ENCODE results near the gene STK16. TPM values are rescaled to one million over a fixed set of nuclear protein-coding genes. Genes with fewer than 3 reads are reported as not detected.

STK16 gene
- total RNA-seq, 4 donors from 2014 or later: 18.7 to 44.8 (median 28.2) TPM

DNA sequence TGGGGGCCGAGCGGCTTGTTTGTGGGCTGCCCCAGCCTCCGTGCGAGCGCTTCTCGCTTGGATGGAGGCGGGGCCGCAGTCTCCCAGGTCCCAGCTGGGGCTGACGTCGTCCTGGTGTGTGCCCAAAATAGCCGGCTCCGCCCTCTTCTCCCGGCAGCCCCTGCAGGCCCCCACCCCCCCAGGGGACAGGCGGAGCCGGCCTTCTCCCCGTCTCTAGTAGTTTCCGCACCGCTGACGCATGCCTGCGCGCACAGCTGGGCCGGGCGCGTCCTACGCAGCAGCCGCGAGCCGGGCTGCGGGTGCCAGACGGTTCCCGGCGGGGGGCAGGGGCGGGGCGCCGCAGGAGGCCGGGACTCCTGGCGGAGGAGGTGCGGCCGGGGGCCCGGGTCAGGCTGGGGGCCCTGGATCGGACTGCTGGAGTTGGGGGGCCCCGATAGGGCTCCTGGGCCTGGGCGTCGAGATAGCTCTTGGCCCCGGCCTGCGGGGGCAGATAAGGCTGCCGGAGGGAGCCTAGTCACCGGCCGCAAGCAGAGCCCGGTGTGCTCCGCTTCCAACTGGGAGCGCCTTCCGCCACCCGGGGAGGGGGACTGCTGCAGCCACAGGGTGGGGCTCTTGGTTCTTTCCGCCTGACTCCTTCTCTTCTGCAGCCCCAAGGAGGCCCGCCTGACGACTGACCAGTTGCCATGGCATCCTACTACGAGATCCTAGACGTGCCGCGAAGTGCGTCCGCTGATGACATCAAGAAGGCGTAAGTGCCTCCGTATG is 34.1 kb downstream of the STK16 start, which contains the start of gene DNAJB2:
TSS of gene DNAJB2 (plus strand) at position 216 of the 765 bp plus-strand sequence. CDS start at position 684, 468 bp downstream.
- Histone ChIP-seq H3K36me3 (peaks cover 0 to 3% (median 0%) of the 10 kb centered on the region in 4 donors), H3K27me3 (no peaks in the 10 kb centered on the region), H3K9me3 (no peaks in the 10 kb centered on the region), H3K4me1 (peaks cover 16 to 27% (median 22%) of the 10 kb centered on the region in 4 donors), H3K27ac (peak within 1 kb of the TSS; percentile 94 to 98 (median 98)), H3K4me3 (peak within 1 kb of the TSS; percentile 53 to 91 (median 68))
- in situ Hi-C loops (cut with MboI; ENCODE audit: low pct_ligation_motif_present in 1 of 4, low pct_unique_long_range_greater_than_20kb in 1 of 4, low sequenced_read_pairs in 3 of 4) (loop anchor here in 1 of 4 donors (25.0 kb wide), 1 partner anchor 117 kb away; the partner anchor contains the start of genes NHEJ1 and SLC23A3), intact Hi-C loops (cut with DNase I; ENCODE audit: low total_unique reads) (no loop called here)
- WGBS, 2 donors (ENCODE audit: low coverage in 1 of 2): 0% methylated on average over 40 of the region's 65 CpGs; no CpG with 5 or more reads in 1 of the 2 donors
- DNase-seq: peak; percentile 99
- TF ChIP-seq POLR2A (IDR thresholded peaks at IDR 0.05): peak; percentile 89
- TF ChIP-seq POLR2AphosphoS5 (IDR thresholded peaks at IDR 0.05): peak; percentile 92 to 98 (median 98)
- no peak for TF ChIP-seq CTCF (IDR thresholded peaks at IDR 0.05)
- peak; percentile 77 for TF ChIP-seq EP300 (IDR thresholded peaks at IDR 0.05; ENCODE audit: low read depth)

GRCh38 chr2:219279916-219280516 is 34.7 kb downstream of the STK16 start:
- Histone ChIP-seq H3K9me3 (no peaks in the 10 kb centered on the region), H3K36me3 (peaks cover 0 to 3% (median 0%) of the 10 kb centered on the region in 4 donors), H3K27me3 (no peaks in the 10 kb centered on the region), H3K4me3 (peak overlapping the region; percentile 53 to 91 (median 68)), H3K27ac (peak overlapping the region; percentile 94 to 98 (median 98)), H3K4me1 (peaks cover 16 to 27% (median 21%) of the 10 kb centered on the region in 4 donors)
- TF ChIP-seq EP300 (IDR thresholded peaks at IDR 0.05; ENCODE audit: low read depth) (no peak), CTCF (IDR thresholded peaks at IDR 0.05) (peak in 3 of 5 experiments; percentile 8 to 34 (median 20))
- no peak for DNase-seq
- intact Hi-C loops (cut with DNase I; ENCODE audit: low total_unique reads) (loop anchor here (2.0 kb wide), 1 partner anchor 103 kb away; the partner anchor contains the start of gene CNPPD1), in situ Hi-C loops (cut with MboI; ENCODE audit: low pct_ligation_motif_present in 1 of 4, low pct_unique_long_range_greater_than_20kb in 1 of 4, low sequenced_read_pairs in 3 of 4) (loop anchor here in 1 of 4 donors (25.0 kb wide), 1 partner anchor 118 kb away; the partner anchor contains the start of genes NHEJ1 and SLC23A3)
- WGBS, 2 donors (ENCODE audit: low coverage in 1 of 2): 24 to 49% methylated on average over 3 to 12 of the region's 12 CpGs

DNA sequence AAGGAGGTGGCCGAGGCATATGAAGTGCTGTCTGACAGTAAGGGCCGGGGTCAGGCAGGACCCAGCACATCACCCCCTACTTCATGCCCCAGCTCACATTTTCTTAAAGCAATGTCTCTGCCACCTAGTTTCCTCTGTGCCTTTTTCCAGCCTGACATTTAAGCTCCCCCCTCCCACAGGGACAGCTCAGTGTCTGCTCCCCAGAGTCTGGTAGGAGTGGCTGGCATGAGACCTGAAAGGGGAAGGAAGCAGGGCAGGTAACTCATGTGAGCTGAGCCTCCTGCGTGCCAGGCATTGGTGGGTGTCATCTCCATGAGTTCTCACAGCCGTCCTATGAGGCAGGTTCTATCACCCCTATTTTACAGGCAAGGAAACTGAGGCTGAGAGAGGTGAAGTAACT is 35.4 kb downstream of the STK16 start:
- intact Hi-C loops (cut with DNase I; ENCODE audit: low total_unique reads): loop anchor here (2.0 kb wide), 1 partner anchor 104 kb away; the partner anchor contains the start of gene CNPPD1
- peaks cover 0 to 3% (median 0%) of the 10 kb centered on the region in 4 donors for H3K36me3 ChIP-seq
- WGBS, 2 donors (ENCODE audit: low coverage in 1 of 2): 94 to 100% methylated on average over 2 to 4 of the region's 4 CpGs
- no peak for DNase-seq
- TF ChIP-seq CTCF (IDR thresholded peaks at IDR 0.05): no peak
- TF ChIP-seq POLR2A (IDR thresholded peaks at IDR 0.05): no peak
- TF ChIP-seq EP300 (IDR thresholded peaks at IDR 0.05; ENCODE audit: low read depth): no peak
- no peak for TF ChIP-seq POLR2AphosphoS5 (IDR thresholded peaks at IDR 0.05)
- H3K27me3 ChIP-seq: no peaks in the 10 kb centered on the region
- H3K4me3 ChIP-seq: no peak overlapping the region
- H3K27ac ChIP-seq: peak overlapping the region in 3 of 4 donors; percentile 97 to 98 (median 98)
- in situ Hi-C loops (cut with MboI; ENCODE audit: low pct_ligation_motif_present in 1 of 4, low pct_unique_long_range_greater_than_20kb in 1 of 4, low sequenced_read_pairs in 3 of 4): loop anchor here in 1 of 4 donors (25.0 kb wide), 1 partner anchor 118 kb away; the partner anchor contains the start of genes NHEJ1 and SLC23A3
- H3K4me1 ChIP-seq: peaks cover 16 to 27% (median 21%) of the 10 kb centered on the region in 4 donors
- no peaks in the 10 kb centered on the region for H3K9me3 ChIP-seq

Data from transverse colon (tissue), 4 donors.